ENCODE data around the gene SCCPDH.

Gene SCCPDH

GRCh38 chr1:246784621-246785493, 60.6 kb downstream of the SCCPDH start:
- DNase-seq (ENCODE audit: low read depth), result peak; percentile 94
- TF ChIP-seq, protein P1, sequence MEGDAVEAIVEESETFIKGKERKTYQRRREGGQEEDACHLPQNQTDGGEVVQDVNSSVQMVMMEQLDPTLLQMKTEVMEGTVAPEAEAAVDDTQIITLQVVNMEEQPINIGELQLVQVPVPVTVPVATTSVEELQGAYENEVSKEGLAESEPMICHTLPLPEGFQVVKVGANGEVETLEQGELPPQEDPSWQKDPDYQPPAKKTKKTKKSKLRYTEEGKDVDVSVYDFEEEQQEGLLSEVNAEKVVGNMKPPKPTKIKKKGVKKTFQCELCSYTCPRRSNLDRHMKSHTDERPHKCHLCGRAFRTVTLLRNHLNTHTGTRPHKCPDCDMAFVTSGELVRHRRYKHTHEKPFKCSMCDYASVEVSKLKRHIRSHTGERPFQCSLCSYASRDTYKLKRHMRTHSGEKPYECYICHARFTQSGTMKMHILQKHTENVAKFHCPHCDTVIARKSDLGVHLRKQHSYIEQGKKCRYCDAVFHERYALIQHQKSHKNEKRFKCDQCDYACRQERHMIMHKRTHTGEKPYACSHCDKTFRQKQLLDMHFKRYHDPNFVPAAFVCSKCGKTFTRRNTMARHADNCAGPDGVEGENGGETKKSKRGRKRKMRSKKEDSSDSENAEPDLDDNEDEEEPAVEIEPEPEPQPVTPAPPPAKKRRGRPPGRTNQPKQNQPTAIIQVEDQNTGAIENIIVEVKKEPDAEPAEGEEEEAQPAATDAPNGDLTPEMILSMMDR (IDR thresholded peaks at IDR 0.05; ENCODE audit: low read depth, low read length), result no peak
- TF ChIP-seq, protein P2, sequence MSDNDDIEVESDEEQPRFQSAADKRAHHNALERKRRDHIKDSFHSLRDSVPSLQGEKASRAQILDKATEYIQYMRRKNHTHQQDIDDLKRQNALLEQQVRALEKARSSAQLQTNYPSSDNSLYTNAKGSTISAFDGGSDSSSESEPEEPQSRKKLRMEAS (IDR thresholded peaks at IDR 0.05; ENCODE audit: low read depth, low read length), result peak; percentile 70
- TF ChIP-seq MYC (IDR thresholded peaks at IDR 0.05; ENCODE audit: low read depth, low read length), result peak; percentile 65
- peak overlapping the region; percentile 25 for H3K4me3 ChIP-seq (ENCODE audit: low read depth, low read length)

- H3K4me3 ChIP-seq (ENCODE audit: low read depth, low read length), result no peak overlapping the region
- no peak for DNase-seq (ENCODE audit: low read depth)
- TF ChIP-seq MYC (IDR thresholded peaks at IDR 0.05; ENCODE audit: low read depth, low read length), result no peak
- TF ChIP-seq, protein P1 (IDR thresholded peaks at IDR 0.05; ENCODE audit: low read depth, low read length), result no peak
- TF ChIP-seq, protein P2 (IDR thresholded peaks at IDR 0.05; ENCODE audit: low read depth, low read length), result no peak
- no peak for TF ChIP-seq POLR2A (IDR thresholded peaks at IDR 0.05; ENCODE audit: extremely low read depth, insufficient read length)
Observed at GRCh38 chr1:246785494-246786111, 61.4 kb downstream of the SCCPDH start.

- H3K4me3 ChIP-seq (ENCODE audit: low read depth, low read length), result no peak overlapping the region
- TF ChIP-seq MYC (IDR thresholded peaks at IDR 0.05; ENCODE audit: low read depth, low read length), result no peak
- TF ChIP-seq POLR2A (IDR thresholded peaks at IDR 0.05; ENCODE audit: extremely low read depth, insufficient read length), result no peak
- TF ChIP-seq, protein P1 (IDR thresholded peaks at IDR 0.05; ENCODE audit: low read depth, low read length), result no peak
- TF ChIP-seq, protein P2 (IDR thresholded peaks at IDR 0.05; ENCODE audit: low read depth, low read length), result no peak
- no peak for DNase-seq (ENCODE audit: low read depth)
Observed at GRCh38 chr1:246786606-246787238, 62.5 kb downstream of the SCCPDH start.

GRCh38 chr1:246787781-246788513, 63.7 kb downstream of the SCCPDH start:
- H3K4me3 ChIP-seq (ENCODE audit: low read depth, low read length), result no peak overlapping the region
- no peak for DNase-seq (ENCODE audit: low read depth)
- TF ChIP-seq POLR2A (IDR thresholded peaks at IDR 0.05; ENCODE audit: extremely low read depth, insufficient read length) (no peak), MYC (IDR thresholded peaks at IDR 0.05; ENCODE audit: low read depth, low read length) (no peak)
- TF ChIP-seq, protein P2 (IDR thresholded peaks at IDR 0.05; ENCODE audit: low read depth, low read length), result no peak
- TF ChIP-seq, protein P1 (IDR thresholded peaks at IDR 0.05; ENCODE audit: low read depth, low read length), result no peak

DNA sequence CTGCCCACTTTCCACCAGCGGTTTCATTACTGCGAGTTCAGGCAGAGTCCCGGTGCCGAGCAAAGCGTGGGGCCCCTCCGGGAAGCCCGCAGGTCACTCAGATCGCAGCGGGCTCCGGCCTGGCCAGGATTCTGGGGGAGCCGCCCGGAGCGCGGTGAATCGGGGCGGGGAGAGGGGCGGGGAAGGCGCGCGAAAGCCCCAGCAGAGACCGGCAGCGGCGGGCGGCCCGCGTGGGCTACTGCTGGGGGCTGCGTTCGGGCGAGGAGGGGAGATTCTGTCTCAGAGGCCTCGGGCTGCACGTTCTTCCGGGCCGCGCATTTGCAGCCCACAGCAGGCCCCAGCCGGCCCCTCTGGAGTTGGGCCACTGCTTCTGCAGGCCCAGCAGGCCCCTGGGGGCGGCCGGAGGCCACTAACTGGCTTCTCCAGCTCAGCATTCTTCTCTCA, 64.7 kb downstream of the SCCPDH start:
- TF ChIP-seq MYC (IDR thresholded peaks at IDR 0.05; ENCODE audit: low read depth, low read length), result no peak
- TF ChIP-seq, protein P2 (IDR thresholded peaks at IDR 0.05; ENCODE audit: low read depth, low read length), result no peak
- TF ChIP-seq, protein P1 (IDR thresholded peaks at IDR 0.05; ENCODE audit: low read depth, low read length), result no peak
- TF ChIP-seq POLR2A (IDR thresholded peaks at IDR 0.05; ENCODE audit: extremely low read depth, insufficient read length), result no peak
- DNase-seq (ENCODE audit: low read depth), result peak; percentile 81
- H3K4me3 ChIP-seq (ENCODE audit: low read depth, low read length), result peak overlapping the region; percentile 48
